ENCODE measurements around the gene FXR1.

The FXR1 gene

GRCh38 chr3:180961087-180961486 is 48.6 kb downstream of the FXR1 start:
- TF ChIP-seq CTCF (IDR thresholded peaks at IDR 0.05; ENCODE audit: control insufficient read depth, insufficient read depth, low read depth, low read length, missing control alignments): no peak
- H3K4me3 ChIP-seq (ENCODE audit: control insufficient read depth, low read depth, low read length): no peak overlapping the region
- no peak for DNase-seq (ENCODE audit: low read depth)

- no peak for TF ChIP-seq CTCF (IDR thresholded peaks at IDR 0.05; ENCODE audit: control insufficient read depth, insufficient read depth, low read depth, low read length, missing control alignments)
- DNase-seq (ENCODE audit: low read depth): no peak
- H3K4me3 ChIP-seq (ENCODE audit: control insufficient read depth, low read depth, low read length): no peak overlapping the region
These were observed 49.1 kb downstream of the FXR1 start for GRCh38 chr3:180961552-180961951.

- DNase-seq (ENCODE audit: low read depth): no peak
- TF ChIP-seq CTCF (IDR thresholded peaks at IDR 0.05; ENCODE audit: control insufficient read depth, insufficient read depth, low read depth, low read length, missing control alignments): no peak
- H3K4me3 ChIP-seq (ENCODE audit: control insufficient read depth, low read depth, low read length): no peak overlapping the region
These were observed 50.1 kb downstream of the FXR1 start for GRCh38 chr3:180962530-180962929.

- H3K4me3 ChIP-seq (ENCODE audit: control insufficient read depth, low read depth, low read length): no peak overlapping the region
- TF ChIP-seq CTCF (IDR thresholded peaks at IDR 0.05; ENCODE audit: control insufficient read depth, insufficient read depth, low read depth, low read length, missing control alignments): no peak
- DNase-seq (ENCODE audit: low read depth): no peak
These were observed 58.5 kb downstream of the FXR1 start for GRCh38 chr3:180970931-180971330.

- H3K4me3 ChIP-seq (ENCODE audit: control insufficient read depth, low read depth, low read length): no peak overlapping the region
- no peak for DNase-seq (ENCODE audit: low read depth)
- TF ChIP-seq CTCF (IDR thresholded peaks at IDR 0.05; ENCODE audit: control insufficient read depth, insufficient read depth, low read depth, low read length, missing control alignments): no peak
These were observed 61.1 kb downstream of the FXR1 start for GRCh38 chr3:180973543-180973942.

GRCh38 chr3:180974286-180974685 is 61.8 kb downstream of the FXR1 start:
- no peak for TF ChIP-seq CTCF (IDR thresholded peaks at IDR 0.05; ENCODE audit: control insufficient read depth, insufficient read depth, low read depth, low read length, missing control alignments)
- H3K4me3 ChIP-seq (ENCODE audit: control insufficient read depth, low read depth, low read length): no peak overlapping the region
- no peak for DNase-seq (ENCODE audit: low read depth)

- no peak for DNase-seq (ENCODE audit: low read depth)
- no peak overlapping the region for H3K4me3 ChIP-seq (ENCODE audit: control insufficient read depth, low read depth, low read length)
- no peak for TF ChIP-seq CTCF (IDR thresholded peaks at IDR 0.05; ENCODE audit: control insufficient read depth, insufficient read depth, low read depth, low read length, missing control alignments)
These were observed 65.0 kb downstream of the FXR1 start for GRCh38 chr3:180977498-180977897.

Data from AG09309 (cell line).